EH (cell line): ENCODE measurements around the gene SNX13.
"Not testable (repeated sequence)": the region's sequence is repeated elsewhere in the genome, so short reads cannot be mapped to it uniquely, and the experiment has no call there.

Experiments used
- DNase-seq: peaks from one replicate; pipeline ENCODE4 v3.0.0-alpha.2; 2015; ENCODE audit warnings: low read depth

The SNX13 gene

DNA sequence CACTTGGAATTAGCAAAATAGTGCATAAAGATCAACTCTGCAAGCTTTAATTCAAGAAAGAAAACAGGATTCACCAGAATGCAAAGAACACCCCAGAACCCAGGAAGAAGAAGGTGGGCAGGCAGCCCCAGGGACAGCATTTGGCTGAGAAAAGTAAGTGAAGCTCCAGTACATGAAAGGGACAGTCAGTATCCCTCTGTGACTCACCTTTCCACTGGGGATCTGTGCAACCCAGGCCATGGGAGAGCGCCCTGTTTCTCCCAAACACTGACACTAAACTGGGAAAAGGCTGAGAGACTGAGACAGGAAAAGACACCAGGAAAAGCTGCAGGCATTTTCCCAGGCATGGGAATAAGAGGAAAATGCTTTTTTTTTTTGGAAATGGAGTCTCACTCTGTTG, 28.2 kb downstream of the SNX13 start:
- DNase-seq, result no peak

DNA sequence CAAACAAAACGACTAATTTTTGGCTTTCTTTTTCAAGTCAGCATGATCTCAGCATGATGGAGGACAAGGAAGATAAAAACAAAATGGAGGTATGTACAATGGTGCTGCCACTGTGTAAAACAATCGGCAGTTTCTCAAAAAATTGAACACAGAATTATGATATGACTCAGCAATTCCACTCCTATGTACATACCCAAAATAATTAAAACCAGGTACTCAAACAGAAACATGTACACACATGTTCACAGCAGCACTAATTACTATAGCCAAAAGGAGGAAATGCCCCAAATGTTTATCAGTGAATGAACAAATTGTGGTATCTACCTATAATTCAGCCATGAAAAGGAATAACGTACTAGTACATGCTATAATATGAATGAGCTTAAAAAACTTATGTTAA, 29.9 kb downstream of the SNX13 start:
- DNase-seq, result no peak

DNA sequence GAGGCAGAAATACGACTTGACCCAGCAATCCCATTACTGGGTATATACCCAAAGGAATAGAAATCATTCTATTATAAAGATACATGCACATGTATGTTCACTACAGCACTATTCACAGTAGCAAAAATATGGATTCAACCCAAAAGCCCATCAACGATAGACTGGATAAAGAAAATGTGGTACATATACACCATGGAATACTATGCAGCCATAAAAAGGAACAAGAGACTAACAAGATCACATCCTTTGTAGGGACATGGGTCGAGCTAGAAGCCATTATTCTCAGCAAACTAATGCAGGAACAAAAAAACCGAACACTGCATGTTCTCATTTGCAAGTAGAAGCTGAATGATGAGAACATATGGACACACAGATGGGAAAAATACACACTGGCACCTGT, 31.0 kb downstream of the SNX13 start:
- not testable (repeated sequence) for DNase-seq

DNA sequence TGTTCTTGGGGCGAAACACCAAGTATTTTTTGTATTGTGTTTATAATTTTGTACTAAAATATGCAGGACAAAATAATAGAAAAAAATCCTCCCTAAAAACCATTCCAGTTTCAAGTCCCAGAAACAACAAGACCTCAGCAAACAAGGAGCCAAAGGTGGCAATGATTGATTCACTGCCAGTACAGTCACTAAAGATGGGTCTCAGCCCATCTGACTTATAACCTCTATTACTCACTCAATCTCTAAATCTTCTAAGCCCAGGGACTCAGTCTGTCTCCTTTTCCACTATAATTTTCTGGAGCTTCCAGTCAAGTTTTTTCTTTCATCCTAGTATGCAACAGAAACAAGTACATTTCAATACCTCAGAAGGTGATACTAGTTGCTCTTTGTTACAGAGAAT, 33.3 kb downstream of the SNX13 start:
- DNase-seq, result peak; percentile 11

DNA sequence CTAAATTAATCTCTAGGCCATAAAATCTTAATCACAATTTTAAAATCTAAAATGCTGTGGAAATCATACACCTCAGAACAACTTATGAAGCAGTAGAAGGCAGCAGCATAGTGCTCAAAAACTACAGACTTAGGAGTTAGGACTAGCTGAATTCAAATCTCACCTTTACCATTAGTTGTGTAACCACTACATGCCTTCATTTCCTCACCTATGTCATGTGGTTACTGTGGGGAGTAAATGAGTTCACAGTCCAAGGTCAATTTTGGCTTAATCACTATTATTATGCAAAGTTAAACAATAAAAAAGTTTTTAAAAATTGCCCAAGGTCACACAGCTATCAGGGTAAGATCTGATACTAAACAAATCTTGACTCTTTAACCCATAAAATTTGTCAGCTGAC, 37.0 kb downstream of the SNX13 start:
- no peak for DNase-seq

DNA sequence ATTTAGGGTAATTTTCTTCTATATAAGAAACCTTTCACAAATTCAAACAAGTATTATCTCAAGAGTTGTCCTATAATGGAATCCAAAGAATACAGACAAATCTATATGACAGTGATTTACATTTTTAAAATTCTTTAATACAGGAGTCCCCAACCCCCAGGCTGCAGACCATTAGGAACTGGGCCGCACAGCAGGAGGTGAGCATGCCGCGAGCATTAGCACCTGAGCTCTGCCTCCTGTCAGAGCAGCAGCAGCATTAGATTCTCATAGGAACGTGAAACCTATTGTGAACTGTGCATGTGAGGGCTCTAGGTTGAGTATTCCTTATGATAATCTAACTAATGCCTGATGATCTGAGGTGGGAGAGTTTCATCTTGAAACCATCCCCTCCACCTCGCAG, 37.7 kb downstream of the SNX13 start:
- DNase-seq, result no peak

DNA sequence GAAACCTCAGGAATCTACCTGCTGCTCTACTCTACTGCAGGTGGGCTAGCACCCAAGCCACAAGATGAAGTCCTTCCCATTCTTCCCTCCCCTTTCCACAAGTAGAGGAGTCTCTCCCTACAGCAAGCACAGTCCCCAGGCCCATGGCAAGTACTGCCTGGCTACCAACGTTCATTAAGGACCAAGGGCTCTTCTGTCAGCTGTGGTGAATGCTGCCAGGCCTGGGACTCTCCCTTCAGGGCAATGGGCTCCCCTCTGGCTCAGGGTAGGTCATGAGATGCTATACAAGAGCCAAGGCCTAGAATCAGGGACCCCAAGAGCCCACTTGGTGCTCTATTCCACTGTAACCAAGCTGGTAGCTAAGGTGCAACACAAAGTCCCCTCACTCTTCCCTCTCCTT, 39.8 kb downstream of the SNX13 start:
- DNase-seq, result no peak

DNA sequence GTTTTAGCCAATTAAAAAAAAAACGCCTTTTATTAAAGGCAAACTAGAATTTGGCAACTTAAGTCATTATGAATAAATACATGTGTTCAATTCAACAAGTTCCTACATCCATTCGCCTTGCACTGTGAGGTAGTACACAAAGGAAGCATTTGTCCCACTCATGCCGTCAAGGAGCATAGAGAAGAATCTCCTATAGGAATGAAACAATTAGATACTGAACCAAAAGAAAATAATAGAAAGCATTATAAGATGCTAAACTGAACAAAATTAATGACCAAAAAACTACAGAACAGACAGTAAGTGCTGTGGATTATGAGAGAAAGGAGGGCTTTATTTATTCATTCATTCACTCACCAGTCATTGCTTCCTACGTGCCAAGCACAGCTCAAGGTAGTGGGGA, 42.2 kb downstream of the SNX13 start:
- DNase-seq, result no peak

DNA sequence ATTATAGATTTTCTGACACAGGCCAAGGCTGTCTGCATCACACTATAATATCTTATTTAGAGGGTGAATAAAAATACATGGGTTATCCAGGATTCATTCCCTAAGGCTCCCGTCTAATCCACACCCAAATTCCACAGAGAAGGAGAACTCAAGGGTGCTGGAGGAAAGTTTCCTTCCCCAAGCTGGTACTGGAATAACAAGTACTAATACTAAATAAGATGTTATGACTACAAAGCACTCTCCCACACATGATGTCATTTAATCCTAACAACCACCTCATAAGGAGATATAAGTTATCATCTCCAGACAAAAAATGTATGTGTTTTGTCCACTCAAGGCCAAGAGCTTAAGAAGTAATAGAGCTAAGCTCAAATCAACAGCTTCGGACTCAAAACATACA, 53.0 kb downstream of the SNX13 start:
- DNase-seq, result no peak

DNA sequence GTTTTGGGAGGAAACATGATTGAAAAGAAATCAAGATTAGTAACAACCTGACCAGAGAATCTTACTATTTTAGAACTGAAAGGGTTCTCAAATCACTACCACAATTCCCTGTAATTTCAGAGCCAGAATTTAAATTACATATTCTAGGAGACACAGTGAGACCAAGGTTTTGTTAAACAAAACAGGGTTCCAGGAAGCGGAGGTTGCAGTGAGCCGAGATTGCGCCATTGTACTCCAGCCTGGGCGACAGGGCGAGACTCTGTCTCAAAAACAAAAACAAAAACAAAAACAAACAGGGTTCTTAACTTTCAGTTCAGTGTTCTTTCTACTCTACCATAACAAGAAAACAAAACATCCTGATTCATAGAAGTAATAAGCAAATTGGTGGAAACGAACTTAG, 57.6 kb downstream of the SNX13 start:
- no peak for DNase-seq

DNA sequence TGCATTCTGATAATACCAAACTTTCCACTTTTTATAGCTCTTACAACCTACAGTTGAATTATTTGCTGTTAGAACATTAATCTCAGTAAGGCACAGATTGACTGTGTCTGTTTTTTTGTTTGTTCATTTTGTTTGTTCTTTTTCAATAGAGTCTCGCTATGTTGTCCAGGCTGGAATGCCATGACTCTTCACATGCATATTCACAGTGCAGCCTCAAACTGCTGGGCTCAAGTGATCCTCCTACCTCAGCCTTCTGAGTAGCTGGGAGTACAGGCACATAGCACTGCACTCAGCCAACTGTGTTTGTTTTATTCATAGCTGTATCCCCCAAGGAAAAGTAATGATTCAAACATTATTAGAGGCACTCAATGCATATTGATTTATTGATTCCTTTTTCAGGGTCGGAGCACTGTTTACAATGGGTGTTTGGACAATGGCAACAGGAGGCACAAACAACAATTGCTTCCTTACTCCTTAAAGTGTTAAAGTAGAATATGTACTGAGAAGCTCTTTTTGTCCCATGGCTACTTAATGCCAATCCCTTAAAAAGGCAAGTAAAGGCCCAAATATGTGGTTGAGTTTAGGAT, 61.1 kb downstream of the SNX13 start:
- DNase-seq, result no peak

DNA sequence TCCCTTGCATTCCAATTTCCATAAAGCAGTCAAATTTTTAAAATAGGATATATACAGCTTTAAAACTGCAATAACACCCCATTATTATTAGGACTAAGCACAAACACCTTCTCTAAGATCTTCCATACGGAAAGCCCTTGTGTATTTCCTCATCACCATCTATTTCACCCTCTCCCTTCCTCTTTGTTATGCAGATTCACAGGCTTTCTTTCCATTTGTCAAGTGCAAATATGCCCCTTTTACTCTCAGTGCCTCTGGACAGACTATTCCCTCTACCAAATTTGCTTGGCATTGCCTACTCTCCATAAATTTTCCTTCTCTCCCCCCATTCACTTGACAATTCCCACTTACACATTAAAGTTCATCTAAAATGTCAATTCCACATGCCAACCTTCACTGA, 61.7 kb downstream of the SNX13 start:
- no peak for DNase-seq

DNA sequence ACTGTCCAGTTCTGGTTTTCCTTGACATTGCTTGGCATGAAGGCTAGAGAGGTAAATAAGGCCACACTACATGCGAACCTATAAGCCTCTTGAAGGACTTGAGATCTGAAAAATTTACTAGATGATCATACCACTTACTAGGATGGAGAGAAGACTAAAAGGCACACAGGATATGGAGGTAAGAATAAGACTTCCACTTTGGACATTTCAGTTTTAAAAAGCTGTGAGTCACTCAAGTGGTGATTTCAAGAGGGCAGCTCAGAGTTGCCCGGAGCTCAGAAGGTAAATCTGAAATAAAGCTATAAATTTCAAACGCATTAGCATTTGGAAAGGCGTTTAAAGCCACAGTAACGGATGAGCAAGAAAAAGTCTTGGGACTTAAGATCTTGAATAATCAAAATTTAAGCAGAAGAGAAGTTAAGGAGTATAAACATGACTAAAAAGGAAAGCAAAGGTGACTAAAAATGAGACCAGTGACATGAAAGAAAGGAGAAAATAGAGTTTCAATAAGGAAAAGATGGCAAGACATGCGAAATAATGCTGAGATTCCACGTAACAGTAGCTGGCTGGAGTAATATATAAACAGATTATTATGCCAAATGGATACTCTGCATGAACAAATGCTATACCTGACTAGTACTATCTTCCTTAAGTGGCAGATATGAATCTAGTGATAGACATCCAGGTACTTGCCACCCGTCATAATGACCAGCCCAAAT, 68.3 kb downstream of the SNX13 start:
- DNase-seq, result no peak

DNA sequence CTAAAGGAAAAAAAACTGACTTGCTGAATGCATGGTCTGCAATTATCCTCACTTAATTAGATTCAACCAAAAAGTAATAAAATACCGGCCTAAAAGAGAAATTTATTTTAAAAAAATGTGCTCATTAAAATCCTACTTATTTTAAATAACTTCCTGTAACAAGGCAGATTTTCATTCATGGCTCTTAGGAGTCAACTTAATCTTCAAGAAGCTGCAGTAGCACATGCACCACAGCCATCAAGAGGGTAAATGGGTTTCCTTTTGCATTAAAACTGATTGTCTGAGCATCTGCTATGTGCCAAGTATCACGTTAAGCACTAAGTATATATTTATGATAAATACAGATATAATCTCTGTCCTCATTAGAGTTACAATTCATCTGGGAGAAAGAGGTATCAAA, 69.9 kb downstream of the SNX13 start:
- no peak for DNase-seq

DNA sequence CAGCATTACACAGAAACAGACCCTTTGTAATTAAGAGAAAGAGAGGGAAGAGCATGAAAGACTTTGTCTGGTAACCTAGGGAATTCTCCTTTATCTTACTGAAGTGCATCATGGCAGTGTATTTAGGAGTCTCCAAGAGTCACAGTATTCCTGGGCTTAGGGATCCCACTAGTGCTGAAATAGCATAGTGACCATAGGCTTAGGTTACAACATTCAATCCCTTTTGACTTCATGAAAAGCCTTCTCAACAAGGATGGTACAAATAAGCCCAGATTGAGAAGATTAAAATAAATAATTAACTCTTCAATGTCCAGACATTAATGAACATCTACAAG, 76.5 kb downstream of the SNX13 start:
- DNase-seq, result no peak

DNA sequence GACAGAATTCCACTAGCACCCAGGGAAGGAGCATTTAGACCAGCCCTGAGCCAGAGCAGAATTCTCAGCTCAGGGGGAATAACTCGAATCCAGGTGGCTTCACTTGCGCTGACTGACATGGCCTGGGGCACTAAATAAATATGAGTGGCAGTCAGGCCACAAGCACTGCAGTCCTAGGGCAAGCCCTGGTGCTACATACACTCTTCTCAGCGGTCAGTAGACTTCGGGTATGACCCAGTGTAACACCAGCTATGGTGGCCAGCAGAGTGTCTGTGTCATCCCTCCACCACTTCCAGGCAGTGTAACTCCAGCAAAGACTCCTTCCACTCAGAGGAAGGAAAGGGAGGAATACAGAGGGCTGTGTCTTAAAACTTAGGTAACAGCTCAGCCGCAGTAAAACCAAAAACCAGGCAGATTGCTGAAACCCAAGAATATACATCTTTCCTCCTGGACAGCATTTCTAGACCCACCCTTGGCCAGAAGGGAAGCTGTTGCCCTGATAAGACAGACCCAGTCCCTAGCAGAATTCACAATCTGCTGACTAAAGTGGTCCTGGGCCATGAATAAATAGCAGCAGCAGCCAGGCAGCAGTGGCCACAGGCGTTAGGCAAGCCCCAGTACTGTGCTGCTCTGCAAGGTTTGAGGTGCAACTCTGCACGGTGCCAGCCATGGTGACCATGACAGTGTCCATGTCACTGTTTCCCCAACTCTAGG, 77.0 kb downstream of the SNX13 start:
- no peak for DNase-seq

DNA sequence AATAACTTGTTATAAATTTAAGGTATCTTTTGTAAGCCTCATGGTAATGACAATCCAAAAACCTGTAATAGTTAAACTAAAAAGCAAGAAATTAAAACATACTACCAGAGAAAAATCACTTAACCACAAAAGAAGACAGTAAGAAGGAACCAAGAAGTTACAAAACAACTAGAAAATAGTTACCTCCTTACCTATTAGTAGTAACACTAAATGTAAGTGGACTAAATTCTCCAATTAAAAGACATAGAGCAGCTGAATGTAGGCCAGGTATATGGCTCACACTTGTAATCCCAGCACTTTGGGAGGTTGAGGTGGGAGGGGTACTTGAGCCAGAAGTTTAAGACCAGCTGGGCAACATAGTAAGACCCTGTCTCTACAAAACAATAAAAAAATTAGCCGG, 84.0 kb downstream of the SNX13 start:
- no peak for DNase-seq

DNA sequence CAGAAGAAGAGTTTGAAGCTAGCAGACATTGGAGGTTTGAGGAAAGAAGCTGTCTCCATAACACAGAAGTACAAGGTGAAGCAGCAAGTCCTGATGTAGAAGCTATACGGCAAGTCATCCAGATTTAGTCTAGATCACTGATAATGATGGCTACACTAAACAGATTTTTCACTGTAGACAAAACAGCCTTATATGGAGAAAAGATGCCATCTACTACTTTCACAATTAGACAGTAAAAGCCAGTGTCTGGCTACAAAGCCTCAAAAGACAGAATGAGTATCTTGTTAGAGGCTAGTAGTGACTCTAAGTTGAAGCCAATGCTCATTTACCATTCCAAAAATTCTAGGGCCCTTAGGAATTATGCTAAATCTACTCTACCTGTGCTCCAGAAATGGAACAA, 85.1 kb downstream of the SNX13 start:
- DNase-seq, result no peak

DNA sequence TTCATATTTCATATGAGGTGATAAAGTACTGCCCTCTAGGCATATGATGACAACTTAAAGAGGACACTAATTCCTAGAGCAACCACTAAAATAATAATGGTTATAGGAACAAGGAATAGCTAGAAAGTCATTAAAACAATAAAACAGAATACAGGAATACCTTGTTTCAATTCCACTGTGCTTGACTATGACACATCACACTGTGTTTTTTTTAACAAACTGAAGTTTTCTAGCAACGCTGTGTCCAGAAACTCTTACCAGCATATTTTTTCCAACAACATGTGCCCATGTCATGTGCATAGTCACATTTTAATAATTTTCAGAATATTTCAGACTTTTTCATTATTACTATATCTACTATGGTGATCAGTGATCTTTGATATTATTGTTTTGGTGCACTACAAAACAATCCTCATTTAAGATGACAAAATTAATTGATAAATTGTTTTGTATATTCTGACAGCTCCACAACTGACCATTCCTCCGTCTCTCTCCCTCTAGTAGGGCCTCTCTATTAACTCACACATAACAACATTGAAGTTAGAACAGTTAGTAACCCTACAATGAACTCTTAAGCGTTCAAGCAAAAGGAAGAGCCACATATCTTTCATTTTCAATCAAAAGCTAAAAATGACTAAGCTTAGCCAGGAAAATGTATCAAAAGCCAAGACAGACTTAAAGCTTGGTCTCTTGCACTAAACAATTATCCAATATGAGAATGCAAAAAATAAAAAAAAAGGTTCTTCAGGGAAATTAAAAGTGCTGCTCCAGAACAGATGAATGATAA, 85.8 kb downstream of the SNX13 start:
- peak; percentile 11 for DNase-seq

DNA sequence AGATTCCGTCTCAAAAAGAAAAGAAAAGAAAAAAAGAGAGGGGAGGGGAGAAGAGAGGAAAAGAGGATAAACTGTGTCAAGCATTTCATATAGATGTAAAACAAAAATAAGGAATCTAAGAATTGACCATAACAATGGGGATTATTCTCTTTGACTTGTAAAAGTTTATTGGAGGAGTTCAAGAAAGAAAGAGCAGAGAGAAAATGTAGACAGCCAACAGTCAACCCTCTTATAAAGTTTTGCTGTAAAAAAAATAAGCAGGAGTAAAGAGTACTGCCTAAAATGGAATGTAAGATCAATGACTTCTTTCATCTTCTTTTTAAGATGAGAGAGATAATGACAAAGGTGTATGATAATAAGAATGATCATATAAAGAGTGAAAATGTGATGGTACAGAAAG, 87.9 kb downstream of the SNX13 start:
- DNase-seq, result no peak

DNA sequence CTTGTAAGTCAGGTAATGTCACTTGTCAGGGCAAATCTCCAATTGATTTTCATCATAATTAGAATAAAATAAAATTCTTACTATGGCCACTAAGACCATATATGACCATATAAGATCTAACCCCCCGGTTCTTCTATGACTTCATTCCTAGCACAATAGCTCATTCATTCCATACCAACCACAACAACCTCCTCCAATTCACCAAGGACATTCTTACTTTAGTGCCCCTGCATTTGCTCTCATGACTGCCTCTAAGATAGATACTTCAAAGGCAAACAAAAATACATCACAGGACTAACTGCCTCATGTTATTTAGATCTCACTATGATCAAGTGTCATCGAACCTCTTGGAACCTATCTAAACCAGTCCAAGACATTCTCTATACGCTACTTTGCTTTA, 90.8 kb downstream of the SNX13 start:
- DNase-seq, result peak; percentile 81

DNA sequence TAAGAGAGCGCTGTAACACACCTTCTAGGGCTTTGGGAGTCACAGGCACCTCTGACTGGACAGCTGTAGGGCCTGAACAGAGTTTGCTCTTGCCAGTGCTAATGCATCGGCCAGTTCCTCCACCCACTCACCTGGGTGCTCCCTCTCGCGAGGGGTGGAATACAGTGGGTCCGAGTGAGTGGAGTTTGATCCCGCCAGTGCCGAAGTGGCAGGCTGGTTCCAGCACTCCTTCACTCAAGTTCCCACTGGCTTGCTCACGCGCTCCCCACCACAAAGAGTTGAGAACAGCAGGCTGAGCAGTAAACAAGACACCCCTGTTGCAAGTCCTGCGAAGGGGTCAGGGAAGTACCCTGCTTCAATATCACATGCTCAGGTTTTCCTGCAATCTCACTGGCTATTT, 91.8 kb downstream of the SNX13 start:
- no peak for DNase-seq

DNA sequence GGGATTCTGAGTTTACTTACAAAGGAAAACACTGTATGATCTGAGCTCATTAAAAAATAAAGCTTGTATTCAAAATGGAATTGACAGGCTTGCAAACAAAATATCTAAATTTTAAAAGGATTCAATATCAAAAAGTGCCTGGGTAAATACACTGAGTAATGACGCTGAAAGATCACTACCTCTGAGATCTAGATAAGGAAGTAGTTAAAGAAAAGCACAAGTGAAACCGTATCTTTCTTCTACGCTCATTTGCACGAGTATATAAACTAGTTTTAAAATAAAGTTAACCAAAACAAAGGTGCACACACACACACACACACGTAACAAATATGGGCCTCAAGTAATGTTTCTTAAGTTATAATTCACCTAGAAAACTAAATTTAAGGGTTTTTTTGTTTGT, 93.4 kb downstream of the SNX13 start:
- no peak for DNase-seq
